Measurements from ENCODE around the gene CREG2.

The CREG2 gene

DNA sequence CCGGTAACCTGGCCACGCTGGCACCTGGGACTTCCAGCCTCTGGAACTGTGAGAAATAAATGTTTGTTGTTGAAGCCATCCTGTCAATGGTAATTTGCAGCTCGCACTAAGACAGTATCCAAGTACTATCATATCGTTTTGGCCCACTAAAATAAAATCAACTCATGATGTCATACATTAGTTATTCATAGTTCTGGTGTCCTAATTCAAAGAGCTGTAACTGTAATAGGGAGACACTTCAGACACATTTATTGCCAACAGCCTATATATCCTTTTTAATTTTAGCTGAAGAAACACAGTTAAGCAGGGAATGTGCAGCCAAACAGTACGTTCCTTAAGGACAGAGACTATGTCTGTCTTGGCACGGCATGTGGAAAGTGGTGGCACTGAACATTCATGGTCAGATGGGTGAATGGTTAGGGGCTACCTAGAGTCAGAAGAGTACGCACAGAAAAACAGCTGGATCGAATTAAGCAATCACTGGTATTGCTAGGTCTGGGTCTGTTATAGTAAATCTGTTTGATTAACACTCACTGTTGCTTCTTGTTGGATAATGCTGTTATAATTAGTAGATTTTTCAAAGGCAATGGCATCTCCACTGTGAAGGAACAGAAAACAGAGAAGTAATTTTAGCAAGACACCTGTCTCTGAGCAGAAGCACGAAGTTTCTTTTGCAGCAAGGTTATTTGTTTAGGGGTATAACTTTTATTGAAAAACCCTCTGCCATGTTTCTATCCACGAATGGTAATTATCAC is 41.3 kb upstream of the CREG2 start:
- Histone ChIP-seq H3K27me3 (ENCODE audit: control insufficient read depth in 1 of 2, insufficient read depth in 1 of 2, low read length in 2 of 2) (no peaks in the 10 kb centered on the region), H2BK15ac (ENCODE audit: low read depth, poor library complexity, severe bottlenecking) (no peak overlapping the region), H4K8ac (ENCODE audit: low read length) (no peak overlapping the region), H3K14ac (ENCODE audit: low read length in 2 of 2) (no peak overlapping the region), H2BK12ac (ENCODE audit: low read length in 2 of 2) (no peak overlapping the region), H3K4ac (ENCODE audit: low read depth in 1 of 2, low read length in 2 of 2) (no peak overlapping the region), H3K23ac (ENCODE audit: low read length in 2 of 2) (no peak overlapping the region), H2BK5ac (ENCODE audit: low read depth, low read length, poor library complexity, severe bottlenecking) (no peak overlapping the region), H4K91ac (ENCODE audit: low read length) (no peak overlapping the region), H3K4me1 (ENCODE audit: control insufficient read depth, insufficient read depth, low read depth, low read length) (no peaks in the 10 kb centered on the region), H3K4me3 (ENCODE audit: insufficient read depth in 1 of 2, low read depth in 1 of 2, low read length in 2 of 2) (no peak overlapping the region), H2AFZ (ENCODE audit: low read depth, low read length) (no peak overlapping the region), H3K36me3 (ENCODE audit: control insufficient read depth in 1 of 2, insufficient read depth in 2 of 2, low read depth in 1 of 2, low read length in 2 of 2) (peaks cover 0 to 67% of the 10 kb centered on the region in 2 experiments), H2BK120ac (ENCODE audit: low read depth, low read length) (no peak overlapping the region), H3K9me3 (ENCODE audit: control insufficient read depth, low read length) (no peaks in the 10 kb centered on the region), H2AK5ac (ENCODE audit: low read length, severe bottlenecking) (no peak overlapping the region), H3K9ac (ENCODE audit: low read length) (no peak overlapping the region), H3K18ac (ENCODE audit: low read depth in 1 of 2, low read length in 2 of 2) (no peak overlapping the region), H3K27ac (ENCODE audit: low read length, poor library complexity, severe bottlenecking) (no peak overlapping the region), H3K4me2 (ENCODE audit: low read length, poor library complexity, severe bottlenecking) (no peak overlapping the region), H3K79me1 (replicated peaks; ENCODE audit: low read length, poor library complexity, severe bottlenecking) (no peaks in the 10 kb centered on the region)
- DNase-seq: no peak
- WGBS: 78% methylated on average over 7 of the region's 10 CpGs

DNA sequence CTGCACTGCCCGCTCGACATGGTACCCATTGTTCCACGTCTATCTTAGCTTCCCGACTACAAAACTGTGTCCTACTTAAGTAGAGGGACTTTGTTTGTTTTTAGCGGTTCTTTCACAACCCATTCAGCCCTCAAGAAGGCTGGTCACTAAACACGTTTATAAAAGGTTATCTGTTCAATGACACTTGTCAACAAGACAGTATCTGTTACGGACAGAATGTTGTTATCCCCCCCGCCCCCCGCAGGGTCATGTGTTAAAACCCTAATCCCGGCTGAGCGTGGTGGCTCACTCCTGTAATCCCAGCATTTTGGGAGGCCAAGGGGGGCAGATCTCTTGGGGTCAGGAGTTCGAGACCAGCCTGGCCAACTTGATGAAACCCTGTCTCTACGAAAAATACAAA is 40.4 kb upstream of the CREG2 start:
- H3K9me3 ChIP-seq (ENCODE audit: control insufficient read depth, low read length): no peaks in the 10 kb centered on the region
- H2AFZ ChIP-seq (ENCODE audit: low read depth, low read length): no peak overlapping the region
- peaks cover 0 to 69% of the 10 kb centered on the region in 2 experiments for H3K36me3 ChIP-seq (ENCODE audit: control insufficient read depth in 1 of 2, insufficient read depth in 2 of 2, low read depth in 1 of 2, low read length in 2 of 2)
- H2AK5ac ChIP-seq (ENCODE audit: low read length, severe bottlenecking): no peak overlapping the region
- WGBS: 92% methylated on average over 13 of the region's 13 CpGs
- no peak overlapping the region for H3K9ac ChIP-seq (ENCODE audit: low read length)
- no peak overlapping the region for H3K4me2 ChIP-seq (ENCODE audit: low read length, poor library complexity, severe bottlenecking)
- H2BK5ac ChIP-seq (ENCODE audit: low read depth, low read length, poor library complexity, severe bottlenecking): no peak overlapping the region
- no peak overlapping the region for H3K14ac ChIP-seq (ENCODE audit: low read length in 2 of 2)
- no peak overlapping the region for H2BK15ac ChIP-seq (ENCODE audit: low read depth, poor library complexity, severe bottlenecking)
- H3K4me1 ChIP-seq (ENCODE audit: control insufficient read depth, insufficient read depth, low read depth, low read length): no peaks in the 10 kb centered on the region
- H2BK12ac ChIP-seq (ENCODE audit: low read length in 2 of 2): no peak overlapping the region
- no peak overlapping the region for H3K4ac ChIP-seq (ENCODE audit: low read depth in 1 of 2, low read length in 2 of 2)
- no peaks in the 10 kb centered on the region for H3K27me3 ChIP-seq (ENCODE audit: control insufficient read depth in 1 of 2, insufficient read depth in 1 of 2, low read length in 2 of 2)
- H3K23ac ChIP-seq (ENCODE audit: low read length in 2 of 2): no peak overlapping the region
- H3K18ac ChIP-seq (ENCODE audit: low read depth in 1 of 2, low read length in 2 of 2): no peak overlapping the region
- no peak overlapping the region for H2BK120ac ChIP-seq (ENCODE audit: low read depth, low read length)
- no peaks in the 10 kb centered on the region for H3K79me1 ChIP-seq (replicated peaks; ENCODE audit: low read length, poor library complexity, severe bottlenecking)
- no peak overlapping the region for H4K8ac ChIP-seq (ENCODE audit: low read length)
- no peak overlapping the region for H3K27ac ChIP-seq (ENCODE audit: low read length, poor library complexity, severe bottlenecking)
- no peak overlapping the region for H3K4me3 ChIP-seq (ENCODE audit: insufficient read depth in 1 of 2, low read depth in 1 of 2, low read length in 2 of 2)
- no peak for DNase-seq
- no peak overlapping the region for H4K91ac ChIP-seq (ENCODE audit: low read length)

DNA sequence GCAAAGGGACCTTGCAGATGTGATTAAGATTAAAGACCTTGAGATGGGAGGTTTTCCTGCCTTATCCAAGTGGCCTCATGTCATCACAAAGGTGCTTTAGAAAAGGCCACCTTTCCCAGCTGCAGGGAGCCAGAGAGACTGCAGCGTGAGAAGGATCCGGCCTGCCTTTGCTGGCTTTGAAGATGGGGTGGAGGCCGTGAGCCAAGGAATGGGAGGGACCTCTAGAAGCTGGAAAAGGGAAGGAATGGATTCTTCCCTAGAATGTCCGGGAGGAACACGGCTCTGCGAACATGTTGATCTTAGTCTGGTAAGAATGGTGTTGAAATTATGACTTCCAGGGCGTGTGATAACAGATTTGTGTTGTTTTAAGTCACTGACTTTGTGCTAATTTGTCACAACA is 39.9 kb upstream of the CREG2 start:
- Histone ChIP-seq H2BK5ac (ENCODE audit: low read depth, low read length, poor library complexity, severe bottlenecking) (no peak overlapping the region), H4K8ac (ENCODE audit: low read length) (no peak overlapping the region), H3K36me3 (ENCODE audit: control insufficient read depth in 1 of 2, insufficient read depth in 2 of 2, low read depth in 1 of 2, low read length in 2 of 2) (peaks cover 0 to 74% of the 10 kb centered on the region in 2 experiments), H3K4me2 (ENCODE audit: low read length, poor library complexity, severe bottlenecking) (no peak overlapping the region), H3K79me1 (replicated peaks; ENCODE audit: low read length, poor library complexity, severe bottlenecking) (no peaks in the 10 kb centered on the region), H2BK120ac (ENCODE audit: low read depth, low read length) (no peak overlapping the region), H3K27ac (ENCODE audit: low read length, poor library complexity, severe bottlenecking) (no peak overlapping the region), H2BK12ac (ENCODE audit: low read length in 2 of 2) (no peak overlapping the region), H3K4me3 (ENCODE audit: insufficient read depth in 1 of 2, low read depth in 1 of 2, low read length in 2 of 2) (no peak overlapping the region), H3K9me3 (ENCODE audit: control insufficient read depth, low read length) (no peaks in the 10 kb centered on the region), H3K27me3 (ENCODE audit: control insufficient read depth in 1 of 2, insufficient read depth in 1 of 2, low read length in 2 of 2) (no peaks in the 10 kb centered on the region), H3K4me1 (ENCODE audit: control insufficient read depth, insufficient read depth, low read depth, low read length) (no peaks in the 10 kb centered on the region), H3K18ac (ENCODE audit: low read depth in 1 of 2, low read length in 2 of 2) (no peak overlapping the region), H2AK5ac (ENCODE audit: low read length, severe bottlenecking) (no peak overlapping the region), H4K91ac (ENCODE audit: low read length) (no peak overlapping the region), H3K14ac (ENCODE audit: low read length in 2 of 2) (no peak overlapping the region), H3K9ac (ENCODE audit: low read length) (no peak overlapping the region), H2BK15ac (ENCODE audit: low read depth, poor library complexity, severe bottlenecking) (no peak overlapping the region), H3K4ac (ENCODE audit: low read depth in 1 of 2, low read length in 2 of 2) (no peak overlapping the region), H2AFZ (ENCODE audit: low read depth, low read length) (no peak overlapping the region), H3K23ac (ENCODE audit: low read length in 2 of 2) (no peak overlapping the region)
- whole genome bisulfite sequencing: 96% methylated on average over 7 of the region's 7 CpGs
- no peak for DNase-seq

DNA sequence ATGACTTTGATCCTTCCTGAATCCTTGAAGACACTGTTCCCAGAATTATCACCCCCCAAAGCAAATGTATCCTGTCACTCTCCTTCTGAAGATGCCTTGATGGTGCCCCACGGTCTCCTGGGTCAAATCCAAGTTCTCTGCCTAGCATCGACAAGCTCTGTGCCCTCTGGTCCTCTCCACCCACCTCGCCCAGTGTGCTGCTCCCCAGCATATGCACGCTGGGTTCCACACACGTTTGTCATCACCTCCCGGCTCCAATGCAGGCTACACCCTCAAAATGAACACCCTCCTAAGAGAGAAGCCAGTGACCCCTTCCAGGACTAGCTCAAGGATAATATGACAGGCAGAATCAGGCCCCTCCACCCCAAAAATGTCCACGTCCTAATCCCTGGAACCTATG is 39.5 kb upstream of the CREG2 start:
- Histone ChIP-seq H3K4me2 (ENCODE audit: low read length, poor library complexity, severe bottlenecking) (no peak overlapping the region), H3K9ac (ENCODE audit: low read length) (no peak overlapping the region), H3K36me3 (ENCODE audit: control insufficient read depth in 1 of 2, insufficient read depth in 2 of 2, low read depth in 1 of 2, low read length in 2 of 2) (peaks cover 0 to 78% of the 10 kb centered on the region in 2 experiments), H3K9me3 (ENCODE audit: control insufficient read depth, low read length) (no peaks in the 10 kb centered on the region), H4K91ac (ENCODE audit: low read length) (no peak overlapping the region), H3K18ac (ENCODE audit: low read depth in 1 of 2, low read length in 2 of 2) (no peak overlapping the region), H3K4me3 (ENCODE audit: insufficient read depth in 1 of 2, low read depth in 1 of 2, low read length in 2 of 2) (no peak overlapping the region), H3K4me1 (ENCODE audit: control insufficient read depth, insufficient read depth, low read depth, low read length) (no peaks in the 10 kb centered on the region), H3K27ac (ENCODE audit: low read length, poor library complexity, severe bottlenecking) (no peak overlapping the region), H2BK15ac (ENCODE audit: low read depth, poor library complexity, severe bottlenecking) (no peak overlapping the region), H3K4ac (ENCODE audit: low read depth in 1 of 2, low read length in 2 of 2) (no peak overlapping the region), H3K79me1 (replicated peaks; ENCODE audit: low read length, poor library complexity, severe bottlenecking) (no peaks in the 10 kb centered on the region), H2AFZ (ENCODE audit: low read depth, low read length) (no peak overlapping the region), H2BK120ac (ENCODE audit: low read depth, low read length) (no peak overlapping the region), H3K27me3 (ENCODE audit: control insufficient read depth in 1 of 2, insufficient read depth in 1 of 2, low read length in 2 of 2) (no peaks in the 10 kb centered on the region), H4K8ac (ENCODE audit: low read length) (no peak overlapping the region), H2BK5ac (ENCODE audit: low read depth, low read length, poor library complexity, severe bottlenecking) (no peak overlapping the region), H2BK12ac (ENCODE audit: low read length in 2 of 2) (no peak overlapping the region), H3K14ac (ENCODE audit: low read length in 2 of 2) (no peak overlapping the region), H3K23ac (ENCODE audit: low read length in 2 of 2) (no peak overlapping the region), H2AK5ac (ENCODE audit: low read length, severe bottlenecking) (no peak overlapping the region)
- WGBS: 93% methylated on average over 7 of the region's 7 CpGs
- DNase-seq: no peak
